Smooth muscle cell (in vitro differentiated cells): ENCODE results near the gene GPR141. TPM values are rescaled to one million over a fixed set of nuclear protein-coding genes. Genes with fewer than 3 reads are reported as not detected.

Experiments used
- DNase-seq: peaks from one replicate; lab custom pipeline; 2025; ENCODE audit not compliant: unreplicated experiment; lab: John Stamatoyannopoulos, UW
- H2AFZ ChIP-seq: fragments of 200-600 bp; sonication (generic); 2 replicates; pipeline ENCODE4 v1.6.0; 2016; ENCODE audit warnings: antibody characterized with exemption, low read depth, mild to moderate bottlenecking
- H3F3A ChIP-seq: fragments of 200-600 bp; sonication (generic); 2 replicates; pipeline ENCODE4 v1.6.0; 2017; ENCODE audit warnings: antibody characterized with exemption, low read depth
- H3K27ac ChIP-seq: fragments of 200-600 bp; sonication (generic); 2 replicates; pipeline ENCODE4 v1.5.1; 2016; ENCODE audit warnings: low read depth, mild to moderate bottlenecking
- H3K27me3 ChIP-seq: fragments of 200-600 bp; sonication (generic); 2 replicates; pipeline ENCODE4 v1.6.1; 2016; ENCODE audit warnings: low read depth, mild to moderate bottlenecking
- H3K36me3 ChIP-seq: fragments of 200-600 bp; sonication (generic); 2 replicates; pipeline ENCODE4 v1.5.1; 2016; ENCODE audit warnings: low read depth
- H3K4me1 ChIP-seq: fragments of 200-600 bp; sonication (generic); 2 replicates; pipeline ENCODE4 v1.5.1; 2016; ENCODE audit warnings: low read depth
- H3K4me2 ChIP-seq: fragments of 200-600 bp; sonication (generic); 2 replicates; pipeline ENCODE4 v1.6.0; 2016; ENCODE audit warnings: mild to moderate bottlenecking
- H3K4me3 ChIP-seq: fragments of 200-600 bp; sonication (generic); 2 replicates; pipeline ENCODE4 v1.5.1; 2016; ENCODE audit warnings: mild to moderate bottlenecking
- H3K79me2 ChIP-seq: fragments of 200-600 bp; sonication (generic); 2 replicates; pipeline ENCODE4 v1.6.0; 2016; ENCODE audit warnings: low read depth, mild to moderate bottlenecking
- H3K9ac ChIP-seq: fragments of 200-600 bp; sonication (generic); 2 replicates; pipeline ENCODE4 v1.6.0; 2016; ENCODE audit warnings: low read depth
- H3K9me3 ChIP-seq: fragments of 200-600 bp; sonication (generic); replicated peaks from 2 replicates; pipeline ENCODE4 v1.5.1; 2016; ENCODE audit warnings: low read depth
- H4K20me1 ChIP-seq: fragments of 200-600 bp; sonication (generic); 2 replicates; pipeline ENCODE4 v1.6.0; 2016; ENCODE audit warnings: low read depth
- WGBS: methylation state at CpG from one replicate; pipeline ENCODE4 v1.1.7; 2016; ENCODE audit warnings: low lambda C conversion rate; 5-methylcytosine and 5-hydroxymethylcytosine counted together
- polyA plus RNA-seq: library from polyadenylated mRNA; unstranded; fragments of >200 nt; fragmentation: Nextera tagmentation; extraction: Ambion mirVana; gene quantifications from 2 replicates; pipeline ENCODE4 v1.2.1, GENCODE V29; 2016
- total RNA-seq: library from RNA; depleted of rRNA; stranded (reverse); fragments of >200 nt; gene quantifications from 2 replicates; pipeline ENCODE4 v1.2.3, GENCODE V29; 2014
- TF ChIP-seq, protein P1 (sequence below): fragments of 200-600 bp; sonication (generic); IDR thresholded peaks from 2 replicates; pipeline ENCODE4 v1.5.1; 2017; ENCODE audit warnings: borderline replicate concordance, mild to moderate bottlenecking, antibody characterized with exemption; ENCODE audit not compliant: insufficient read depth, poor library complexity, severe bottlenecking

The GPR141 gene
- total and polyA plus RNA-seq, 2 experiments from 2014 or later: 2.5 TPM; not detected in 1

DNA sequence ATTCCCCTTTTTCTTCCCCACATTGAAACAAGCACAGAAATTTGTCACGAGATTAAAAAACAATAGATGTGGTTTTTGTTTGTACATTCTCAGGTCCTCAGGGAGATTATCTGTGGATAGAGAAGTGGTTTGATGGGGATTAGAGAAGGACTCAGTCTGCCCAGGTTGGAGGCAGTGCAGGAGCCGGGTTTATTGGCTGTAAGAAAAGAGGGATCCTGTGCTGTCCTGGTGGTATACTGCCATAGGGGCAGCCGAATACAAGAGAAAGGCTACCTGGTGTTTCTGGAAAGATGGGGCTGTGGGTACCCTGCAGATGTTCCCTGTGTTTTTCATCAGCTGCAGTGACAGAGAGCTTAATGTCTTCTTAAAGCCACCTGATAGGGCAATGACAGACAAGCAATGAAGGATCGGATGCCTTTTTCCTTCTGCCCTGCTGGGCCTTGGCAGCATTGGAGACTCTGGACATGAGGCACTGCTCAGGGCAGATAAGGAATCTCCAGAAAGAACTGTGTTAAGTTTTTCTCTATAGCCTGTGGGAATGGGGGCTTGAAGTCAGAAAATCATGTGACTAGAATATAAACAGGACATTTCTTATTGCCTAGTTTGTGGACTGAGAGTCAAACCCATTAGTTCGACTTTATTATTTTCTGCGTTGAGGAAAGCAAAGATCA lies 18.1 kb upstream of the GPR141 start:
- TF ChIP-seq, protein P1, sequence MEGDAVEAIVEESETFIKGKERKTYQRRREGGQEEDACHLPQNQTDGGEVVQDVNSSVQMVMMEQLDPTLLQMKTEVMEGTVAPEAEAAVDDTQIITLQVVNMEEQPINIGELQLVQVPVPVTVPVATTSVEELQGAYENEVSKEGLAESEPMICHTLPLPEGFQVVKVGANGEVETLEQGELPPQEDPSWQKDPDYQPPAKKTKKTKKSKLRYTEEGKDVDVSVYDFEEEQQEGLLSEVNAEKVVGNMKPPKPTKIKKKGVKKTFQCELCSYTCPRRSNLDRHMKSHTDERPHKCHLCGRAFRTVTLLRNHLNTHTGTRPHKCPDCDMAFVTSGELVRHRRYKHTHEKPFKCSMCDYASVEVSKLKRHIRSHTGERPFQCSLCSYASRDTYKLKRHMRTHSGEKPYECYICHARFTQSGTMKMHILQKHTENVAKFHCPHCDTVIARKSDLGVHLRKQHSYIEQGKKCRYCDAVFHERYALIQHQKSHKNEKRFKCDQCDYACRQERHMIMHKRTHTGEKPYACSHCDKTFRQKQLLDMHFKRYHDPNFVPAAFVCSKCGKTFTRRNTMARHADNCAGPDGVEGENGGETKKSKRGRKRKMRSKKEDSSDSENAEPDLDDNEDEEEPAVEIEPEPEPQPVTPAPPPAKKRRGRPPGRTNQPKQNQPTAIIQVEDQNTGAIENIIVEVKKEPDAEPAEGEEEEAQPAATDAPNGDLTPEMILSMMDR: no peak
- Histone ChIP-seq H4K20me1 (no peaks in the 10 kb centered on the region), H3K4me3 (no peak overlapping the region), H3K4me2 (peak overlapping the region; percentile 67), H3K27ac (peak overlapping the region; percentile 68), H3K9ac (no peak overlapping the region), H3K79me2 (no peaks in the 10 kb centered on the region), H3K27me3 (no peaks in the 10 kb centered on the region), H2AFZ (peak overlapping the region; percentile 14), H3K9me3 (no peaks in the 10 kb centered on the region), H3K4me1 (peaks cover 15% of the 10 kb centered on the region), H3K36me3 (no peaks in the 10 kb centered on the region), H3F3A (no peaks in the 10 kb centered on the region)
- DNase-seq: no peak
- WGBS: 72% methylated on average over 6 of the region's 6 CpGs

DNA sequence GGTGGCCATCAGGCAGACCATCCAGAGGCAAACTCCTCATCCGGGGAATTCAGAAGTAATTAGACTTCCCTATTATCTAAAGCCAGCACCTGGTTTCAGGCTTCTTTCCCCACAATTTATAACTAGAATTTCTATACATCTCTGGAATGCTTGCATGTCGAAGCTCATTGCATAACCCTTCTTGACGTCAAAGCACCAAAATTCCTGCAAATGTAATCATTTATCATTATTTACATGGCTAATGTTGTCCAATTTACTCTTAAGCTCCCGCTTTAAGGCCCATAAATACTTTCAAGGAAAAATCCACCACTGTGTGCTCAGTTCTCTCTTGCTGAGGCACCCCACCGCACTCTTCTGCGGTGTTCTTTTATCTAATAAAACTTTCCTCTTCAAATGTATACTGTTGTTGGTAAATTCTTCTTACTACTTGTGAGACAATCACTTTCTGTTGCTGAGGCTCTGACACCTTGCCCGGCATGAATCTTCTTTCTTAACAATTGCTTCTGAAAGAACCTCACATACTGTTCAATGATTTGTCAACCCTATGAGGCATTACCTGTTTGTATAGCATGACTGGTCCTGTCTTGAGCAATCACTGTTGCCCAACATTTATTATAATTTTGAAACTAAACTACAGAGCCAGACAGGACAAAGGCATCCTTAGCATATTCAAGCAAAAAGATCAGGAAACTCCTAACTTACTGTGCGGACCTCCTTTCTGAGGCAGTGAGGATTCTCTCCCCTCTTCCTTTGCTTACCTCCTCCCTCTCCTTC lies 17.4 kb upstream of the GPR141 start:
- Histone ChIP-seq H3K9me3 (no peaks in the 10 kb centered on the region), H3F3A (no peaks in the 10 kb centered on the region), H2AFZ (peak overlapping the region; percentile 14), H4K20me1 (no peaks in the 10 kb centered on the region), H3K4me3 (no peak overlapping the region), H3K36me3 (no peaks in the 10 kb centered on the region), H3K4me2 (peak overlapping the region; percentile 67), H3K4me1 (peaks cover 15% of the 10 kb centered on the region), H3K27ac (peak overlapping the region; percentile 68), H3K9ac (no peak overlapping the region), H3K27me3 (no peaks in the 10 kb centered on the region), H3K79me2 (no peaks in the 10 kb centered on the region)
- WGBS: 58% methylated on average over 8 of the region's 8 CpGs
- no peak for DNase-seq
- TF ChIP-seq, protein P1: no peak

DNA sequence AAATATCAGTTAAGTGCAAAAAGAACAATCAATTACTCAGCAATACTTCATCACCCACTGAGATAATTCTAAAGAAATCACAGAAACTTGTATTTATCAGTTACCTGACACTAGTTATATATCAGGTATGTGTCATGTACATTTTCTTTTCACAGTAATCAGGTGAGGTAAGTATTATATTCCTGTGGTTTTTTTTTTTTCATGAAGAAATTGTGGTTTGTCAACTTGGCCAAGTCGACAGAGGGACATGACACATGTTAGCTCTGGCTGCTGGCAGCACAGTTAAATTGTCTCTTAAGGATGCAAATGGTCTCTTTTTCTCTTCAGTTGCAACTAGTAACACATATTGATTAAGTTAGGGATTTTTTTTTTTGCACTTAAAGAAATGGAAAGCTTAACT lies 13.7 kb upstream of the GPR141 start:
- no peaks in the 10 kb centered on the region for H4K20me1 ChIP-seq
- H2AFZ ChIP-seq: no peak overlapping the region
- no peaks in the 10 kb centered on the region for H3K79me2 ChIP-seq
- H3F3A ChIP-seq: no peaks in the 10 kb centered on the region
- H3K36me3 ChIP-seq: no peaks in the 10 kb centered on the region
- DNase-seq: no peak
- H3K9me3 ChIP-seq: no peaks in the 10 kb centered on the region
- no peaks in the 10 kb centered on the region for H3K27me3 ChIP-seq
- peaks cover 15% of the 10 kb centered on the region for H3K4me1 ChIP-seq
- 63% methylated on average over 1 of the region's 1 CpG for WGBS
- TF ChIP-seq, protein P1: no peak
- no peak overlapping the region for H3K27ac ChIP-seq
- H3K4me2 ChIP-seq: no peak overlapping the region
- no peak overlapping the region for H3K4me3 ChIP-seq
- H3K9ac ChIP-seq: no peak overlapping the region

DNA sequence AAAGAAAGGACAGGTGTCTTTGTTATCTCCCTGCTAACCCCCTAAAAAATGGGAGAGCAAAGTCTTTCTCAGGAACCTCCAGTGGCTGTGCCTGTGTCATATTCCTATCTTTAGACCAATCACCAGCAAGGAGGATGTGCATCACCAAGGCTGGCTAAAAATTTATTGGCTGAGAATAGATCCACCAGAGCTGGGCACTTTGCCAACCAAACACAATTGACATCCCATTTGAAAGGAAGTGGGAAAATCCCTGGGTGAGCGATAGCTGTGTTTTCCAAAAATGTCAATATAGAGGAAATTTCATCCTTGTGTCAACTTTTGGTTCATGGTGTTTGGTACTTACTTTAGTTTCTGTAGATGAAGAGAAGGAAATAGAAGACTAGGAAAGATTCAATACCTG lies 13.1 kb upstream of the GPR141 start:
- Histone ChIP-seq H3K4me3 (no peak overlapping the region), H3K27ac (no peak overlapping the region), H3F3A (no peaks in the 10 kb centered on the region), H3K79me2 (no peaks in the 10 kb centered on the region), H3K4me1 (peaks cover 10% of the 10 kb centered on the region), H3K36me3 (no peaks in the 10 kb centered on the region), H3K4me2 (no peak overlapping the region), H3K9ac (no peak overlapping the region), H4K20me1 (no peaks in the 10 kb centered on the region), H3K27me3 (no peaks in the 10 kb centered on the region), H2AFZ (no peak overlapping the region), H3K9me3 (no peaks in the 10 kb centered on the region)
- 93% methylated on average over 1 of the region's 1 CpG for WGBS
- no peak for DNase-seq
- TF ChIP-seq, protein P1: no peak
